DND-41 (cell line): Measurements from ENCODE around the gene TMBIM6.

ENCODE experiments used
- EZH2 ChIP-seq: IDR thresholded peaks from 3 replicates; pipeline ENCODE4 v1.6.1; 2012; ENCODE audit warnings: borderline replicate concordance, low read depth, mild to moderate bottlenecking, moderate library complexity, low read length, inconsistent platforms; ENCODE audit not compliant: severe bottlenecking
- TF ChIP-seq, protein P1 (sequence below): IDR thresholded peaks from 2 replicates; pipeline ENCODE4 v1.5.1; 2012; ENCODE audit warnings: borderline replicate concordance, low read length, moderate library complexity, mild to moderate bottlenecking; ENCODE audit not compliant: poor library complexity, severe bottlenecking; ENCODE audit errors: extremely low read depth

DNA sequence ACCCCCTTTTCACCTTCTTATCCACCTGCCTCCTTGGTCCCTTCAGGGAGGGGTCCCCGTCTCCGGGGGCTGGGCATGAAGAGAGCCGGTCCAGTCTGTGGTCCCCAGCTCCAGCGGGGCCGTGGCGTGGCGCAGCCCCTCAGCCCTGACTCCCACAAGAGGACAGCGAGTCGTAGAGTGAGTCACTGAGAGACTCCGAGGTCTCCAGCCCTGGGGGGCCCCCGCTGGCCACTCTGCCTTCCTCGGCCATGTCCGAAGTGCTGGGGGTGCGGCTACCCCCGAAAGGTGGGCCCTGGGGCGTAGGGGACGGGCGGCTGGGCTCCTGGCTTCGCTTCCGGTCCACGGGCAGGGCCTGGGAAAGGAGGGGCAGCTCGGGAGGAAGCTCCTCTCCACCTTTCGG lies 50.3 kb downstream of the TMBIM6 start:
- TF ChIP-seq, protein P1, sequence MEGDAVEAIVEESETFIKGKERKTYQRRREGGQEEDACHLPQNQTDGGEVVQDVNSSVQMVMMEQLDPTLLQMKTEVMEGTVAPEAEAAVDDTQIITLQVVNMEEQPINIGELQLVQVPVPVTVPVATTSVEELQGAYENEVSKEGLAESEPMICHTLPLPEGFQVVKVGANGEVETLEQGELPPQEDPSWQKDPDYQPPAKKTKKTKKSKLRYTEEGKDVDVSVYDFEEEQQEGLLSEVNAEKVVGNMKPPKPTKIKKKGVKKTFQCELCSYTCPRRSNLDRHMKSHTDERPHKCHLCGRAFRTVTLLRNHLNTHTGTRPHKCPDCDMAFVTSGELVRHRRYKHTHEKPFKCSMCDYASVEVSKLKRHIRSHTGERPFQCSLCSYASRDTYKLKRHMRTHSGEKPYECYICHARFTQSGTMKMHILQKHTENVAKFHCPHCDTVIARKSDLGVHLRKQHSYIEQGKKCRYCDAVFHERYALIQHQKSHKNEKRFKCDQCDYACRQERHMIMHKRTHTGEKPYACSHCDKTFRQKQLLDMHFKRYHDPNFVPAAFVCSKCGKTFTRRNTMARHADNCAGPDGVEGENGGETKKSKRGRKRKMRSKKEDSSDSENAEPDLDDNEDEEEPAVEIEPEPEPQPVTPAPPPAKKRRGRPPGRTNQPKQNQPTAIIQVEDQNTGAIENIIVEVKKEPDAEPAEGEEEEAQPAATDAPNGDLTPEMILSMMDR: no peak
- TF ChIP-seq EZH2: no peak
